ENCODE results near the gene SLC9A8.

SLC9A8 gene

DNA sequence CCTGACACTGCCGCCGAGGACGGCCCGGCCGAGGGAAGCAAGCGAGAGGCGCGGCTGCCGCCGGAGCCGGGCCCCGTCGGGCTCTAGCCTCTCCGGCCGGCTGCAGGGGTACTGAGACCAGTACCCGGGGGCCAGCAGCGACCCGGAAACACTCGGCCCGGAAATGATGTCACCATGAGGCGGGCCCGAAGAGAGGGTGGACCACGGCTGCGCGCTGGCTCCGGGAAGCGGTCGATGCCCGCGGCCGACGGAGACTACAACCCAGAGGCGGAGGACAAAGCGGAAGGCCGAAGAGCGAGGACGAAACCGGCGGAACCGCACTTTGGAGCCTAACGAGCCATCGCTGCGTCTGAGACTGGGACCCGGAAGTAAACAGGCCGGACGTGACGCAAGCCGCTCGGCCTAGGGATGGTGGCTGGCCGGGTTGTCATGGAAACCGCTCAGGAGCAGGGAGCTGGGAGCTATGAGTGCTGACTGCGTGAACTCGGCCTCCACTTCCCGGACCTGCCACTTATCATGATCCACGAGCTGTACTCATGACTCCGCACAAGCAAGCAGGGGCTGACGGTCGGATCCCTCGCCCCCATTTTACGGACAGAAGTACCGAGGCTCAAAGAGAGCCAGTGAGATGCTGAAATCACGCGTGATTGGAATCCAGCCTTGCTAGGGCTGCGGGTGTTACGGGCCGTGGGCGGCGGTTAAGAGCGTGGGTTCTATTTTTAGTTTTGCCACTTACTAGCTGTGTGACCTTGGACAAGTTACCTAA lies 102.9 kb downstream of the SLC9A8 start, which contains the start of gene SPATA2:
TSS of gene SPATA2 (minus strand) at position 150 of the 766 bp plus-strand sequence. CDS start 7,039 bp downstream, outside the sequence.
- peak; percentile 89 for DNase-seq (ENCODE audit: low read depth)

DNA sequence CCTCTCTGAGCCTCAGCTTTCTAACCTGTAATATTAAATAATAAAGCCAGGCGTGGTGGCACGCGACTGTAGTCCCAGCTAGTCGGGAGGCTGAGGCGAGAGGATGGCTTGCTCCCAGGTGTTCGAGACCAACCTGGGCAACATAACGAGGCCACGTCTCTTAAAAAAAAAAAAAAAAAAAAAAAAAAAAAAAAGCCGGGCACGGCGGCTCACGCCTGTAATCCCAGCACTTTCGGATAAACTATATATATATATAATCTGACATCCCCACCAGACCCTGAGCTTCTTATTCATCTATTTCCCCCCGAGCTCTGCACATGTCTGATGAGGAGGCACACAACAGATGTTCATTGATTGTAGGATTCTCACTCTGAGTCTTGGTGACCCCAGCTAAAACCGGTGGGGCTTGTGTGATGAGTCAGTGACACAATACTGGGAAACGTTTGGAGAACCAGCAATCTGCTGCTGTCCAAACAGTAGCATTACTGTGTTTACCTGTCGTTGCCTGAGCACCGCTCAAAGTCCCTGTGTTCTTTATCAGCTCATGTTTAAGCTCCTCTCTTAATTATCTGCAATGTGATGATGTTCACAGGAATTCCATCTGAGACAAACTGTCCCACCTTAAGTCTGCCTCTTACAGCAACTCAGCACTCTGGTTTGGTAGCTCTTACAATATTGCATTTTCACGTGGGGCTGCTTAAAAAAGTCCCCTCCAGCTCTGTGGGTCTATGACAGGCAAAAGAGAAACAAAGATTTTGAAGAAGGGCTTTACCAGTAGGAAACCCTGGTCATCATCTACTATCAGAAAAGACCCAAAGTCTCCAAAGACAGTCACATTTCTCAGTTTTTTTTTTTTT lies 103.7 kb downstream of the SLC9A8 start:
- no peak for DNase-seq (ENCODE audit: low read depth)

GRCh38 chr20:49918446-49918845 lies 105.8 kb downstream of the SLC9A8 start:
- DNase-seq (ENCODE audit: low read depth), result no peak

- DNase-seq (ENCODE audit: low read depth), result no peak
Measured at GRCh38 chr20:49919009-49919408, 106.4 kb downstream of the SLC9A8 start.

- no peak for DNase-seq (ENCODE audit: low read depth)
Measured at GRCh38 chr20:49919461-49919860, 106.8 kb downstream of the SLC9A8 start.

DNA sequence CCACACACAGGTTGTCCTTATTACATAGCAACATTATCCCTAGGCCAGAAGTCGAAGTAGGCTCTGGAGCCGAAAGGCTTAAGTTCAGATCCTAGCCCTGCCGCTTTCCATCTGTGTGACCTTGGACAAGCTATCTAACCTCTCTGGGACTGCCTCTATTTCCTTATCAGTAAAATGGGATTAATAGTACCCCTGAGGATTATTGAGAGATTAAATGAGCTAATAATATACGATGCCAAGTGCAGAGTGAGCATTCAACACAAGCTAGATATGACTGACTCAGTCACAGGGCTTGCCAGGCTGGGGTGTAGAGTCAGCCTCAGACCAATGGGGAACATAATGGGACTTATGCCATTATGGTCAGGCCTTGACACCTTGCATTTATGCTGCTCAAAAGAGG lies 111.6 kb downstream of the SLC9A8 start:
- DNase-seq (ENCODE audit: low read depth), result no peak

DNA sequence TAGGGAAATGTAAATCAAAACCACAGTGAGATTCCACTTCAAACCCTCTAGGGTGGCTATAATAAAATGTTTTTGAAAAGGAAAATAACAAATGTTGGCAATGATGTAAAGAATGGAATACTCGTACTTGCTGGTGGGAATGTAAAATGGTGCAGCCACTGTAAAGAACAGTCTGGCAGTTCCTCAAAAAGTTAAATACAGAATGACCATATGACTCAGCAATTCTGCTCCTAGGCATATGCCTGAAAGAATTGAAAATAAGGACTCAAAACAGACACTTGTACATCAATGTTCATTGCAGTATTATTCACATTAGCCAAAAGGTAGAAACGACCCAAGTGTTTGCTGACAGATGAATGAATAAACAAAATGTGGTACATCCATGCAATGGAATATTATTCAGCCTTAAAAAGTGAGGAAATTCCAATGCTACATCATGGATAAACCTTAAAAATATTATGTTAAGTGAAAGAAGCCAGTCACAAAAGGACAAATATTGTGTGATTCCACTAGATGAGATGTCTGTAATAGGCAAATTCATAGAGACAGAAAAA lies 113.3 kb downstream of the SLC9A8 start:
- no peak for DNase-seq (ENCODE audit: low read depth)

DNA sequence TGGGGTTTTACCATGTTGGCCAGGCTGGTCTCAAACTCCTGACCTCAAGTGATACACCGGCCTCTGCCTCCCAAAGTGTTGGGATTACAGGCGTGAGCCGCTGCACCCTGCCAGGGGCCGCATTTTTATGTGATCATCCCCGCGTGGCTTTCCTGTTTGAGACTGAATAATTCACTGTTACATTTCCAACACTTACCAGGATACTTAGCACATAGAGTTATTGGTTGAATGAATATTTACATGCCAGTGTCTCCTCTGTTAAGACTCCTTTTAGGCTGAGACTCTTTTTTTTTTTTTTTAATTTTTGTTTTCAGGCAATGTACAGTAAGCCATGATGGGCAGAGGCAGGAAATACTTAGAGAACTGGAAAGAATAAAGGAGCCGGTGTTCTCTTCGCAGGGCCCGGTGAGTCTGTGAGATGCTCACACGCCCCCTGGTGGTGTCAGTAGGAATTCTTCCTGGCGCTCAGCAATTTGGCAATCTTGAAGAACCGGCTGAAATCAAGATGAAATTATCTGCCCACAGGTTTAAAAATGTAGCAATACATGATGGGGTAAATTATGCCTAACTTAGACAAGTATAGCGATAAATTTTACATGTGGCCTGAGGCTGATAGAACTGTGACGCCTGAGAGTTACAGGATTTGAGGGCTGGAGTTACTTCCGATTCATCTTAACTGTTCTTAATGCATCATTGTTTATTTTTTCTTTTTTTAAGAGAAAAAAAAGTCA lies 115.9 kb downstream of the SLC9A8 start:
- DNase-seq (ENCODE audit: low read depth), result peak; percentile 56

DNA sequence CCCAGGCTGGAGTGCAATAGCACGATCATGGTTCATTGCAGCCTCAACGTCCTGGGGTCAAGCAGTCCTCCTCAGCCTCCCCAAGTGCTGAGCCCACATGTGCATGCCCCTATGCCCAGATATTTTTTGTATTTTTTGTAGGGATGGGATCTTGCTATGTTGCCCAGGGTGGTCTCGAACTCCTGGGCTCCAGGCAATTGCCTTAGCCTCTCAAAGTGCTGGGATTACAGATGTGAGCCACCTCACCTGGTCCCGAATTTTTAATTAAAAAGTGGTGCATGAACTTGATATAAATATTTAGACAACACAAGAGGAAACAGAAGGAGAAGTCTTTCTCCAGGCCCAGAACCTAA lies 116.5 kb downstream of the SLC9A8 start:
- no peak for DNase-seq (ENCODE audit: low read depth)

DNA sequence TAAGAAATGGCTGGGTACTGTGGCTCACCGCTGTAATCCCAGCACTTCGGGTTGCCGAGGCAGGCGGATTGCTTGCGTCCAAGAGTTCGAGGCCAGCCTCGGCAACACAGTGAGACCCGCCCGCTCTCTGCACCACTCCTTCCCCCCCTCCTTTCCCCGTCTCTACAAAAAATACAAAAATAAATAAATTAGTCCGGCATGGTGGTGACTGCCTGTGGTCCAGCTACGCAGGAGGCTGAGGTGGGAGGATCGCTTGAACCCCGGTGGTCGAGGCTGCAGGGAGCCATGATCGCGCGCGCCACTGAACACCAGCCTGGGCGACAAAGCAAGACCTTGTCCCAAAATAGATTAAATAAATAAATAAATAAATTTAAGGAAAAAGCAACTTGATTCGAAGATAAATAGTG lies 123.1 kb downstream of the SLC9A8 start:
- DNase-seq (ENCODE audit: low read depth), result no peak

GRCh38 chr20:49936153-49937026 lies 123.8 kb downstream of the SLC9A8 start, which contains the start of gene RNF114:
TSS of gene RNF114 (plus strand) at chr20:49936397. CDS start at chr20:49936413, 16 bp downstream.
- peak; percentile 73 for DNase-seq (ENCODE audit: low read depth)

DNA sequence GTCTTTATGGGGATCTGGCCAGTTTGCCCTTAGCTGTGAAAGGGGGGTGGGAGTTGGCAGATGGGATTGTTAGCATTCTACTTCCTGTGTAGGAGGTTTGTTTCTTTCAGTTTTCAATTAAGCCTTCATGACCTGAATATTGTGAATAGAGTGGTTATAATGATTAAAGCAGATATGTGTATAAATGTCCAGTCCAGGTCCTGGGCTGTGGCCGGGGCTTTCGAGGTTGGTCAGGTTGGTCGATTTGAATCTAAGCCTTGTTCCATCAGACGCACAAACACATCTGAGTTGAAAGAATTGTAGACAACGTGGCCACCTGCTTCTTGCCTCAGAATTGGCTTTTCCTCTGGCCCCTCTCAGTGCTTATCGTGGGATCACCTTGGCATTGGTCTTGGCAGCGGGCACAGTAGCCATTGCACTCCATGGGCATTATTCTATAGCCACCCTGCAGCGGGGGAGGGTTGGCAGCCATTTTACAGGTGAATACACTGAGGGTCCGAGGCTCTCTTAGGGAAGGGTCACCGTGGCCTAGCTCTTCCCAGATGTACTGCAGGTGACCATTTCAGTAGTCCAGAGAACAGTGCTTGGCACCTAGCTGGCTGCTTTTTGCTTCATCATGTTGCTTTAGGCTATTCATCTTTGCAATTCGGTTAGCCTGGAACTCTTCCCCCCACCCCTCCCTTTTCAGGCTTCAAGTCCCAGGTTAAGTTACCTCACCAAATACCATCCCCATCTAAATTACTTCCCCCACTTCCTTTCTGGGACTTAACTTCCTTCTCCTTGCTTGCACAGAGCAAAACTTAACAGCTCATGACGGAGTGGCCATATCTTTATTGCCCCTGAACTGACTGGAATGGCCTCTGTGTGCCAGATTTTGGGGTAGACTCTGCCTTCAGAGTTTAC lies 124.7 kb downstream of the SLC9A8 start:
- no peak for DNase-seq (ENCODE audit: low read depth)

DNA sequence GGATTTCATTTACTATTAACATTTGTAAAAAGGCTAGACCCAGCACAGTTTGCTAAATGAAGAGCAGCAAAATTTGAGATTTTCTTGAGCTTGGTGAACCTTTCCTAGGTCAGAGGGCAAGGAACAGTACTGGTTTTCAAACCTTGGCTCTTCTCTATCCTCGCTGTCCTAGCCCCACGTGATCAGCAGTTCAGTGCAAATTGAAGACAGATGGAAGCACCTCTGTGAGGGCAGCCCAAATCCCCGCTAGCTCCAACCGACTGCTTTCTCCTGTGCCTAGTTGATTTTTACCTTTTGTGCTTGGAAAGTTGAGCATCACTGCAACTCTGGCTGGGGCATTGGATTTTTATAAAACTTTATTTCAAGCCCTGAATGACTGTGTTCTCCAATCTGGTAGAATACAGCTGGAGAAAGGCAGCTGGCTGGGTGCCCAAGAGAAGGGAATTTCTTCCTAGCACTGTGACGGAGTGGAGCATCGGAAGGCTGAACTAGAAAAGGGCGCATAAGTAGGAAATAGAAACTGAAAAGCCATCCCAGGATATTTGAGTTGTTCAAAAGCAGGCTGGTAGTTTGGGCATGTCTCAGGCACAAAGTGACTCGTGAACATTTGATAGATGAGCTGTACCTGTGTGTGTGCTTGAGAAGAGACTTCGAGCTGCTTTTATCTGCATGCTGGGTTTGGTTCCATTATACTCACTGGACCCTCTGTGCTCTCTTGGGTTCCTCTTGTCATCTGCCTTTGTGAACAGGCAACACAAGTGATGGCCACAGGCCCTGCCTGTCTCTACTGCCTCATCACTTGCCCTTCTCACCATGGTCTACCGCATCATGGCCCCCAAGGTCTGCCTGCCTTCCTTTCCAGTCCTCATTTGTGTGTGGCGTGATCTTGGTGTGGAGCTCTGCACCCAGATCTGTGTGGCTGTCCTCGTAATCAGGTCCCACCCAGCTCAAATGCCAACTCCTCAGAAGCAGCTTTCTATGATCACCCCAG lies 125.8 kb downstream of the SLC9A8 start:
- no peak for DNase-seq (ENCODE audit: low read depth)

GRCh38 chr20:49941456-49941855 lies 128.8 kb downstream of the SLC9A8 start:
- no peak for DNase-seq (ENCODE audit: low read depth)
